AG04450 (cell line): ENCODE data around the gene SEMA3B. TPM values are rescaled to one million over a fixed set of nuclear protein-coding genes. Genes with fewer than 3 reads are reported as not detected.

Experiments
- CTCF ChIA-PET: fragments of 300-600, 350-600 bp; formaldehyde crosslinking; extraction: SDS; loops from one replicate; lab custom pipeline; 2022; ENCODE audit warnings: antibody characterized with exemption, inconsistent platforms; lab: Charles Lee
- POLR2A ChIA-PET: fragments of 350-600 bp; formaldehyde crosslinking; extraction: SDS; loops from one replicate; lab custom pipeline; 2021; ENCODE audit warnings: antibody characterized with exemption, inconsistent platforms; lab: Yijun Ruan, JAX
- DNase-seq: peaks from one replicate; pipeline ENCODE4 v3.0.0-alpha.2; 2011; ENCODE audit warnings: low read depth, low spot score
- H3K27ac ChIP-seq: one replicate; pipeline ENCODE4 v1.5.1; 2012; ENCODE audit warnings: low read depth, low read length, control low read depth
- H3K27me3 ChIP-seq: one replicate; pipeline ENCODE4 v1.6.0; 2012; ENCODE audit warnings: low read length; ENCODE audit not compliant: control insufficient read depth, insufficient read depth
- H3K4me3 ChIP-seq: 2 replicates; pipeline ENCODE4 v1.5.1; 2011; ENCODE audit warnings: mild to moderate bottlenecking, low read depth, low read length, control low read depth
- H3K9me3 ChIP-seq: 2 replicates; pipeline ENCODE4 v1.5.1; 2012; ENCODE audit warnings: low read length; ENCODE audit not compliant: control insufficient read depth, insufficient read depth
- polyA plus RNA-seq: library from polyadenylated mRNA; depleted of rRNA; stranded (reverse); fragments of >200 nt; gene quantifications from 2 replicates; pipeline ENCODE4 v1.2.3, GENCODE V29; 2011
- TF ChIP-seq, protein P1 (sequence below): IDR thresholded peaks from 2 replicates; pipeline ENCODE4 v1.5.1; 2011; ENCODE audit warnings: low read depth, low read length, control low read depth, inconsistent platforms

SEMA3B gene
- polyA plus RNA-seq, 1 experiment: 22.0 TPM

DNA sequence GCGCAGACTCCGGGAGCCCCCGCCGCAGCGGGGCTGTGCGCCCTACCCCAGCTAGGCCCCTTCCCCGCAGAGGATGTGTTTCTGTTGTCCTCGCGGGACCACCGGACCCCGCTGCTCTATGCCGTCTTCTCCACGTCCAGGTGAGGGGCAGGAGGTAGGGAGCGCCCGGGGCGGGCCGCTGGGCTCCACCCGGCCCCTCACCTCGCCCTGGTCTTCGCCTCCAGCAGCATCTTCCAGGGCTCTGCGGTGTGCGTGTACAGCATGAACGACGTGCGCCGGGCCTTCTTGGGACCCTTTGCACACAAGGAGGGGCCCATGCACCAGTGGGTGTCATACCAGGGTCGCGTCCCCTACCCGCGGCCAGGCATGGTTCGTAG lies 4.7 kb downstream of the SEMA3B start:
- TF ChIP-seq, protein P1, sequence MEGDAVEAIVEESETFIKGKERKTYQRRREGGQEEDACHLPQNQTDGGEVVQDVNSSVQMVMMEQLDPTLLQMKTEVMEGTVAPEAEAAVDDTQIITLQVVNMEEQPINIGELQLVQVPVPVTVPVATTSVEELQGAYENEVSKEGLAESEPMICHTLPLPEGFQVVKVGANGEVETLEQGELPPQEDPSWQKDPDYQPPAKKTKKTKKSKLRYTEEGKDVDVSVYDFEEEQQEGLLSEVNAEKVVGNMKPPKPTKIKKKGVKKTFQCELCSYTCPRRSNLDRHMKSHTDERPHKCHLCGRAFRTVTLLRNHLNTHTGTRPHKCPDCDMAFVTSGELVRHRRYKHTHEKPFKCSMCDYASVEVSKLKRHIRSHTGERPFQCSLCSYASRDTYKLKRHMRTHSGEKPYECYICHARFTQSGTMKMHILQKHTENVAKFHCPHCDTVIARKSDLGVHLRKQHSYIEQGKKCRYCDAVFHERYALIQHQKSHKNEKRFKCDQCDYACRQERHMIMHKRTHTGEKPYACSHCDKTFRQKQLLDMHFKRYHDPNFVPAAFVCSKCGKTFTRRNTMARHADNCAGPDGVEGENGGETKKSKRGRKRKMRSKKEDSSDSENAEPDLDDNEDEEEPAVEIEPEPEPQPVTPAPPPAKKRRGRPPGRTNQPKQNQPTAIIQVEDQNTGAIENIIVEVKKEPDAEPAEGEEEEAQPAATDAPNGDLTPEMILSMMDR: no peak
- H3K27me3 ChIP-seq: peaks cover 19% of the 10 kb centered on the region
- H3K4me3 ChIP-seq: no peak overlapping the region
- POLR2A ChIA-PET: no interaction called here
- H3K9me3 ChIP-seq: no peaks in the 10 kb centered on the region; the same call in 1 of the 2 replicates
- H3K27ac ChIP-seq: no peak overlapping the region
- CTCF ChIA-PET: no interaction called here
- DNase-seq: no peak

DNA sequence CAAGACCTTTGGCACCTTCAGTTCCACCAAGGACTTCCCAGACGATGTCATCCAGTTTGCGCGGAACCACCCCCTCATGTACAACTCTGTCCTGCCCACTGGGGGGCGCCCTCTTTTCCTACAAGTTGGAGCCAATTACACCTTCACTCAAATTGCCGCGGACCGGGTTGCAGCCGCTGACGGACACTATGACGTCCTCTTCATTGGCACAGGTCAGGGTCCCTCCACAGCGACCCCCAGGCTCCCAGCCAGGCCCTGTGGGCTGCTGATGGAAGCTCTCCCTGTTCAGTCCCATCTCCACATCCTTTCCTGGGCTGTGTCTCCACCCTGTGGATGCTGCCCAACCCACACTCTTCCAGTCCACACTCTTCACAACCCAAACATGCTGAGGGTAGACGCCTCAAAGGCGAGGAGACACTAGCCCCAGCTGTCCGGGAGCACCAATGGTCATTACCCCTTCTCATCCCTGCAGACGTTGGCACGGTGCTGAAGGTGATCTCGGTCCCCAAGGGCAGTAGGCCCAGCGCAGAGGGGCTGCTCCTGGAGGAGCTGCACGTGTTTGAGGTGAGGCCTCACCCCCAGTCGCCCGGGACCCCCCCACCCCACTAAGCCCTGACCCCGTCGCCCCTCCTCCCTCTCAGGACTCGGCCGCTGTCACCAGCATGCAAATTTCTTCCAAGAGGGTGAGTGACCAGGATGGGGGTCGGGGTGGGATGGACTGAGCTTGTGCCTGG lies 5.6 kb downstream of the SEMA3B start:
- H3K27ac ChIP-seq: no peak overlapping the region
- TF ChIP-seq, protein P1: peak; percentile 71
- H3K27me3 ChIP-seq: peaks cover 19% of the 10 kb centered on the region
- ChIA-PET POLR2A (interaction anchor here (1.0 kb wide), 1 partner anchor 38 kb away, joined by 3 read pairs; the partner anchor contains the start of gene GNAI2), CTCF (interaction anchor here (0.6 to 1.4 kb wide), 14 partner anchors 13 to 221 kb away, joined by 3 to 7 read pairs (median 4); no protein-coding TSS in a partner anchor)
- H3K4me3 ChIP-seq: no peak overlapping the region
- no peaks in the 10 kb centered on the region; the same call in 1 of the 2 replicates for H3K9me3 ChIP-seq
- no peak for DNase-seq

DNA sequence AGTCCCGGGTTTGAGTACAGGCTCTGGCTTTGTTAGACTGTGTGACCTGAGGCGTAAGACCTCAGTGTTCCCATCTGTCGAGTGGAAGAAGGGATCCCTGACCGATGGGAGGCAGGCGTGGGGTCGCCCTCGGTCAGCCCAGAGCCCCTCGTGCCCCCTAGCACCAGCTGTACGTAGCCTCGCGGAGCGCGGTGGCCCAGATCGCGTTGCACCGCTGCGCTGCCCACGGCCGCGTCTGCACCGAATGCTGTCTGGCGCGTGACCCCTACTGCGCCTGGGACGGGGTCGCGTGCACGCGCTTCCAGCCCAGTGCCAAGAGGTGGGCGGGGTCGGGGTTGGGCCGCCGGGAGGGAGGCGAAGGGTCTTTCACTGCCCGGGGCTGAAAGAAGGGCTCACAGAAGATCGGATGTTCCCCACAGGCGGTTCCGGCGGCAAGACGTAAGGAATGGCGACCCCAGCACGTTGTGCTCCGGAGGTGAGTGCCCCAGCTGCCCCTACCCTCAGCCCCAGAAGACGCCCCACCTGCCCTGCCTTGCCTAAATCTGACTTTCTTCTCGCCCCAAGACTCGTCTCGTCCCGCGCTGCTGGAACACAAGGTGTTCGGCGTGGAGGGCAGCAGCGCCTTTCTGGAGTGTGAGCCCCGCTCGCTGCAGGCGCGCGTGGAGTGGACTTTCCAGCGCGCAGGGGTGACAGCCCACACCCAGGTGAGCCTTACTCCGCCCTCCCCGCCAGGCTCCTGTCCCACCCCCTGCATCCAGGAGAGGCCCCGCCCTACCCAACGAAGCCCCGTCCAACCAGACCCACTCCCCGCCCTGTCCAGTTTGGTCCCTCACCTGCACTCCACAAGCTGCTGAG lies 6.4 kb downstream of the SEMA3B start:
- no peak for DNase-seq
- Histone ChIP-seq H3K4me3 (no peak overlapping the region), H3K9me3 (no peaks in the 10 kb centered on the region; the same call in 1 of the 2 replicates), H3K27ac (no peak overlapping the region), H3K27me3 (peaks cover 19% of the 10 kb centered on the region)
- POLR2A ChIA-PET: no interaction called here
- TF ChIP-seq, protein P1: no peak
- CTCF ChIA-PET: interaction anchor here (0.6 to 1.4 kb wide), 12 partner anchors 13 to 222 kb away, joined by 3 to 7 read pairs (median 4); no protein-coding TSS in a partner anchor

DNA sequence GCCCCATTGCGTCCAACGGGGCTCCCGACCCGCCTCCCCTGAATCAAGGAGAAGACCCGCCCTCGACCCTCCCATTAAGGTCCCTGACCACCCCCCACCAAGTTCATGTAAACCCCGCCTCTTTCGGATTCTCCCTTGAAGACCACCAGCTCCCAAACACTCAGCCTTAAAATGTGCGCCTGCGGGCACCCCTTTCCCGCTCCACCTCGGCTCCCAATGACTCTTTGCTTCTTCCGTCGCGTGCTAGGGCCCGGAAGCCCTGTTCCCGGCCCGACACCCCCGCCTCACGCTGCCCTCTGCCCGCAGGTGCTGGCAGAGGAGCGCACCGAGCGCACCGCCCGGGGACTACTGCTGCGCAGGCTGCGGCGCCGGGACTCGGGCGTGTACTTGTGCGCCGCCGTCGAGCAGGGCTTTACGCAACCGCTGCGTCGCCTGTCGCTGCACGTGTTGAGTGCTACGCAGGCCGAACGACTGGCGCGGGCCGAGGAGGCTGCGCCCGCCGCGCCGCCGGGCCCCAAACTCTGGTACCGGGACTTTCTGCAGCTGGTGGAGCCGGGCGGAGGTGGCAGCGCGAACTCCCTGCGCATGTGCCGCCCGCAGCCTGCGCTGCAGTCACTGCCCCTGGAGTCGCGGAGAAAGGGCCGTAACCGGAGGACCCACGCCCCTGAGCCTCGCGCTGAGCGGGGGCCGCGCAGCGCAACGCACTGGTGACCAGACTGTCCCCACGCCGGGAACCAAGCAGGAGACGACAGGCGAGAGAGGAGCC lies 7.2 kb downstream of the SEMA3B start:
- TF ChIP-seq, protein P1: no peak
- Histone ChIP-seq H3K4me3 (no peak overlapping the region), H3K27me3 (peaks cover 19% of the 10 kb centered on the region), H3K9me3 (no peaks in the 10 kb centered on the region; the same call in 1 of the 2 replicates), H3K27ac (no peak overlapping the region)
- DNase-seq: no peak
- POLR2A ChIA-PET: no interaction called here
- CTCF ChIA-PET: no interaction called here
